ENCODE measurements around the gene ZNF521.

ZNF521 gene

DNA sequence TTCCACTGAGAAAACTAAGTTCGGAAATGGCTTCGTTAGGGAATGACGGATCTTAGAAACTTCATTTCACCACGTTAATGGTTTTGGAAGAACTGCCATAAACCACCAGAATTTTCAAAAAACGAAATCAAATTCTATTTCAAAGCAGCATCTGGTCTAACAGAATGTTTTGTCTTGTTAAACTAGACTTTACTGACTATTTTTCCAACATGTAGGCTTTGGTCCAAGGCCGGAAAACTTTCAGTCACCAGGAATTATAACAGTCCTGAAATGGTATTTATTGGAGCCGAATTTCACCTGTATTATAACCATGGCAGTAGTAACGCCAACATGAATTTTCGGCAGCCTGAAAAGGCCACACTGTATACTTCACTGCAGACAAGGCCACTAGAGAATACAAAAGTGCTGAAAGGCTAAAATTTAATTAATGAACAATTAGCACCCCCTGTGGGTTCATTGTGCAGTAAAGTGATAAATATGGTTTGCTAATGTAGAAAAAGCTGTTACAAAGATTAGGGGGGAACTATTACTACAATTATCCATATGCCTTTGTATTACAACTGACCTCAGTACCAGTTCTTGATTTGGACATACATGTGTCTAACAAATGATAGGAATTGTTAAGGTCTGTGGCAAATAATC lies 116.4 kb downstream of the ZNF521 start:
- DNase-seq (ENCODE audit: low read depth) = no peak
- TF ChIP-seq, protein P1, sequence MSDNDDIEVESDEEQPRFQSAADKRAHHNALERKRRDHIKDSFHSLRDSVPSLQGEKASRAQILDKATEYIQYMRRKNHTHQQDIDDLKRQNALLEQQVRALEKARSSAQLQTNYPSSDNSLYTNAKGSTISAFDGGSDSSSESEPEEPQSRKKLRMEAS (IDR thresholded peaks at IDR 0.05; ENCODE audit: low read depth, low read length) = no peak
- TF ChIP-seq MYC (IDR thresholded peaks at IDR 0.05; ENCODE audit: low read depth, low read length) = no peak
- TF ChIP-seq, protein P2, sequence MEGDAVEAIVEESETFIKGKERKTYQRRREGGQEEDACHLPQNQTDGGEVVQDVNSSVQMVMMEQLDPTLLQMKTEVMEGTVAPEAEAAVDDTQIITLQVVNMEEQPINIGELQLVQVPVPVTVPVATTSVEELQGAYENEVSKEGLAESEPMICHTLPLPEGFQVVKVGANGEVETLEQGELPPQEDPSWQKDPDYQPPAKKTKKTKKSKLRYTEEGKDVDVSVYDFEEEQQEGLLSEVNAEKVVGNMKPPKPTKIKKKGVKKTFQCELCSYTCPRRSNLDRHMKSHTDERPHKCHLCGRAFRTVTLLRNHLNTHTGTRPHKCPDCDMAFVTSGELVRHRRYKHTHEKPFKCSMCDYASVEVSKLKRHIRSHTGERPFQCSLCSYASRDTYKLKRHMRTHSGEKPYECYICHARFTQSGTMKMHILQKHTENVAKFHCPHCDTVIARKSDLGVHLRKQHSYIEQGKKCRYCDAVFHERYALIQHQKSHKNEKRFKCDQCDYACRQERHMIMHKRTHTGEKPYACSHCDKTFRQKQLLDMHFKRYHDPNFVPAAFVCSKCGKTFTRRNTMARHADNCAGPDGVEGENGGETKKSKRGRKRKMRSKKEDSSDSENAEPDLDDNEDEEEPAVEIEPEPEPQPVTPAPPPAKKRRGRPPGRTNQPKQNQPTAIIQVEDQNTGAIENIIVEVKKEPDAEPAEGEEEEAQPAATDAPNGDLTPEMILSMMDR (IDR thresholded peaks at IDR 0.05; ENCODE audit: low read depth, low read length) = no peak
- TF ChIP-seq POLR2A (IDR thresholded peaks at IDR 0.05; ENCODE audit: extremely low read depth, insufficient read length) = no peak

DNA sequence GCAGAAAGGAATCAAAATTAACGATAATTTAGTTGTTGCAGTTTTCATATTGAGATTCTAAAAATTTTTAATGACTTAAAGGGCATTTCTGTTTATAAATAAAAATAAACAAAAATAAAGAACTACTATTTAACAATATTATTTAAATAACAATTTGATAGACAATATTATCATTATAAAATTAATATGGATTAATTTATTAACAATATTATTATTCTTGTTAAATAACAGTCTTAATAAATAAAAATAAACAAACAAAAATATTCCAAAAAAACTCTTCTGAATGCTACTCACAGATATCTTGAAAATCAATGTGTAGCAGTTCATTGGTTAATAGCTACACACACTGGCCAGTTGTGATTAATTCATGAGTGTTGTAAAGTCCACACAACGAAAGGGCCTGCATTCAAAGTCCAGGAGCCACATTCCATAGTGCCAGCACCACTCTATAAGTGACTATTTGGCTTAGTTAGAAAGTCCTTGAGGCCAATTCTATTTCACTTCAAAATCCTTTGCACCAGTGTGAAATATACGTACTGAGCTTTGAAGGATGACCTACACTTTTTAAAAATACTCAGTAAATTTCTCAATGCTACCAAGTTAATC lies 117.1 kb downstream of the ZNF521 start:
- no peak for TF ChIP-seq POLR2A (IDR thresholded peaks at IDR 0.05; ENCODE audit: extremely low read depth, insufficient read length)
- TF ChIP-seq, protein P1 (IDR thresholded peaks at IDR 0.05; ENCODE audit: low read depth, low read length) = no peak
- TF ChIP-seq MYC (IDR thresholded peaks at IDR 0.05; ENCODE audit: low read depth, low read length) = no peak
- TF ChIP-seq, protein P2 (IDR thresholded peaks at IDR 0.05; ENCODE audit: low read depth, low read length) = no peak
- no peak overlapping the region for H3K4me3 ChIP-seq (ENCODE audit: low read depth, low read length)
- no peak for DNase-seq (ENCODE audit: low read depth)

More for the DNA sequence above, 116.4 kb downstream of the ZNF521 start:
- no peak overlapping the region for H3K4me3 ChIP-seq (ENCODE audit: low read depth, low read length)

DNA sequence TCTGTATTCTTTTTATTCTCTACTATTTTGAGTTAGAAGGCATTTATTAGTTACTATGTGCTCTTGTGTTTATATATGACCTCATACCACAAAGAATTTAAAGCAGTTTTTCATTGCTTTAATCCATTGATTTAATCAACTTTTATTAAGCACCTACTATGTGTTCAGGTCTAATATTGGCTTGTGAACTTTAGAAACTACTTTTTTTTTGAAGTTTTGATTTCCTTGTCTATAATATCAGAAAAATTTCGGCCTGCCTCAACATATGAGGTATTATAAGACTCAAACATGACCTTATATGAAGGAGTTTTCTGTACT lies 117.7 kb downstream of the ZNF521 start:
- no peak for TF ChIP-seq MYC (IDR thresholded peaks at IDR 0.05; ENCODE audit: low read depth, low read length)
- TF ChIP-seq, protein P1 (IDR thresholded peaks at IDR 0.05; ENCODE audit: low read depth, low read length) = no peak
- TF ChIP-seq, protein P2 (IDR thresholded peaks at IDR 0.05; ENCODE audit: low read depth, low read length) = no peak
- no peak for TF ChIP-seq POLR2A (IDR thresholded peaks at IDR 0.05; ENCODE audit: extremely low read depth, insufficient read length)
- DNase-seq (ENCODE audit: low read depth) = no peak
- no peak overlapping the region for H3K4me3 ChIP-seq (ENCODE audit: low read depth, low read length)

DNA sequence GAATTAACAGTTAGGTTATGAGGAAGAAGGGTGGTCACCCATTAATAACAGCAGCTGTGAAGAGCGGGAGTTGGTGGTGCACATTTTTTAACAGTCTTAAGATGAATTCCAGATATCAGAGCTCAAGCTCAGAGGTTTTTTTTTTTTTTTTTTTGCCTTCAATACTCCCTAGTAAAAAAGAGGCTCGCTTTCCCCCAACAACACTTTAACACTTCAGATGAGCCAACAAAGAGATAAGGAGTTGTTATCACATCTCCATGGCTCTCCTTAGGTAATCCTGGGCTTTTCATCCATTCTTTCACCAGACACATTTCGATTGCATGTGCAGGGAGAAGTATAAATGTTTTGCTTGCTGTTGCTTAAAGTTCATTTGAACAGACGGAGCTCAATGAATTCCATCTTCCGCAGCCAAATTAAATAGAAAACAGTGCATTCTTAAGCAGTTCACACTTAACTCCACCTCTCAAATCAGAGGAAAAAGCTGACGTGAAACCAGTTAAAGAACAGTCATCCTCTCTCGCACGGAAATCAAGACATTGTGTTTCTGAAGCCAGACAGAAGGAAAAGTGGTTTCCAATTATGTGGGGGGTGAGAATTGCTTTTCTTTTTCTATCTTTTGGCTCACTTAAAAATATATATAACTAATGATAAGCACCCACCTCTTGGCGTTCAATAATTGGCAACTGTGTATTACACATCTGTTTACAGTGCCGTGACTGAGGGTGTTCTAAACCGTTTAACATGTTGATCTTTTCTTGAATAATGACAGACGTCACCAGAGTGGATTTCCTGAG lies 118.2 kb downstream of the ZNF521 start:
- DNase-seq (ENCODE audit: low read depth) = no peak
- TF ChIP-seq, protein P1 (IDR thresholded peaks at IDR 0.05; ENCODE audit: low read depth, low read length) = no peak
- TF ChIP-seq MYC (IDR thresholded peaks at IDR 0.05; ENCODE audit: low read depth, low read length) = no peak
- no peak for TF ChIP-seq POLR2A (IDR thresholded peaks at IDR 0.05; ENCODE audit: extremely low read depth, insufficient read length)
- TF ChIP-seq, protein P2 (IDR thresholded peaks at IDR 0.05; ENCODE audit: low read depth, low read length) = no peak
- no peak overlapping the region for H3K4me3 ChIP-seq (ENCODE audit: low read depth, low read length)

DNA sequence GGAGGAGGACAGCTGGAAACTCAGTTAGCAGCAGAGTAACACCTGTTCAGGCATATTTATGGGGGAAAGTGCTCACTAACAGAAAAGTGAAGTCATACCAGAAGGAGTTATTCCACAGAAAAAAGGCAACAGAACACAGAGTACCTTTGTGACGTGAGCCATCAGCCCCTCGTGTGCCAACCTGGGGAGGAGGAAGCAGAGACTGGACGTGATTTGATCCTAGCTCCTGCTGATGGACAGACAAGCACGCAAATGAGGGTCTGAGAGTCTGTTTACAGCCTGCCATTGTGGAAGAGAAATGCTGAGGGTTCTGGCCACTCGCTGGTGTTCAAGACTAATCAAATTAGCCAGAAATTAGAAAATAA lies 120.7 kb downstream of the ZNF521 start:
- no peak for DNase-seq (ENCODE audit: low read depth)
- H3K4me3 ChIP-seq (ENCODE audit: low read depth, low read length) = no peak overlapping the region
- TF ChIP-seq, protein P2 (IDR thresholded peaks at IDR 0.05; ENCODE audit: low read depth, low read length) = no peak
- TF ChIP-seq, protein P1 (IDR thresholded peaks at IDR 0.05; ENCODE audit: low read depth, low read length) = no peak
- no peak for TF ChIP-seq MYC (IDR thresholded peaks at IDR 0.05; ENCODE audit: low read depth, low read length)
- TF ChIP-seq POLR2A (IDR thresholded peaks at IDR 0.05; ENCODE audit: extremely low read depth, insufficient read length) = no peak
